GM18517 (cell line): ENCODE data around the gene ARHGEF12.

Source experiments
- ATAC-seq: cut with Tn5 transposase; IDR thresholded peaks from one replicate; pipeline ENCODE4 v1.9.1; 2021; ENCODE audit warnings: mild to moderate bottlenecking, moderate library complexity; ENCODE audit not compliant: unreplicated experiment

ARHGEF12 gene

DNA sequence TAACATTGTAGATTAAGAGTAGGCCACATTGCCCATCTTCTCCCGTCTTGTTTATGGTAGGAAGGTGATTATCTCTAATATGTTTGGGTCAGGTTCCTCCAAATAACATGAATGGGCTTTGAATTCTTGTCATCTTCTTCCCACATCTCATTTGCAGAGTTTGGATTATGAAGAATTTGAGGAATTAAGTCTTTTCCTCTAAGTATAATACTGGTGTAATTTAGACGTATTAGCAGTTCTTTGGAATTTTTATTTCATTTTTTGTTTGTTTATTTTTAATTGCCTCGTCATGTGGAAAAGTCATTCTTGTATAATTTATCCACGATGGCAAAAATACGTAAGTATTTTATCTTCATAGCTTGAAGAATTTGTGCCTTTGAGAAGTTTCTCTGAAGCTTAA lies 73.4 kb downstream of the ARHGEF12 start:
- ATAC-seq, result no peak

DNA sequence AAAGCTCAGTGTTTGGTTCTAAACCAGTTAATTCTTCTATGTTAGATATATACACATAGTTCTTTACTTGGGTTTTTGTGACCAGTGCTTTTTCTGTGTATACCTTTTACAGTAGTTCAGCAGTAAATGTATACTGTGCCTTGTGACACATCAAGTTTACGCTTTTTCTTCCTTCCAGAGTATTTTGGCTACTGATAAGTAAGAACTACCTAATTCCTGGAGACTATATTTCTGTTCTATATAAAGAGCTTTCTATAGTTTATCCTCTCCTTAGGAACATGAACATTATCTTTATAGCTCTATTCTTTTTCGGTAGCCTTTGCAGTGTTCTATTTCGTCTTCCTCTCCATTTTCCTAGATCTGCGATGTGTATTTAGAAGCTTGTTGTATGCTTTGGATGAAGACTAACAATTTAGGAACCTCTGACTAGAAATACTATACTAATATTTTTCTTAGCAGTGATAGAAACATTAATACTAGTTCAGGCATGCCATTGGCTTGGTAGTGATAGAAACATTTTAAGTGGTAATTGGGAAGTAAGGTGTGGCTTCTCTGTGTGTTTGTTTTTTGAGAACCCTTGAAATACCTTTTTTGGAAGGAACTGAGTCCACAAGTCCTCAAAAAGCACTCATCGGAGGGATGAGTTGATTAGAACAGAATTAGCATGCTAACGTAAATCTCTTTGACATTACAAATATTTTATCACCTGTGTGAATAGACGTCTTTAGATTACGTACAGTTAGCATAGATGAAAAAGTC lies 74.6 kb downstream of the ARHGEF12 start:
- ATAC-seq, result no peak

DNA sequence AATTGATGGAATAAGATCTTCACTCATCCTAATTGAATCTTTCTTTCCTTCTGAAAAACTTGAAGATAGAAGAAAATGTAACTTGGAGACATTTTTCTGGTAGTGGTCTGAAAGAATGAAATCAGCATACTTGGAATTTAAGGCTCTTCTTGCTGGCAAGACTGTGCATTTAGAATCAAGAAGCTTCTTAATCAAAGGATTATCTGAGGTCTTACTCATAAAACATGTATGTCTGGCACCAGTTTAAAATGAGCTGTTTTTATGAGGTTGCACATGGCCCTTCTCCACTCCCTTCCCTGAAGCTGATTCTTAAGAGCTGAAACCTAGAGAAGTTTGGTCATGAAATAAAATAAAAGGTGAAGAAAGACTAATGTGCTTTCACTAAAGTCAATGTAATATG lies 77.3 kb downstream of the ARHGEF12 start:
- no peak for ATAC-seq

DNA sequence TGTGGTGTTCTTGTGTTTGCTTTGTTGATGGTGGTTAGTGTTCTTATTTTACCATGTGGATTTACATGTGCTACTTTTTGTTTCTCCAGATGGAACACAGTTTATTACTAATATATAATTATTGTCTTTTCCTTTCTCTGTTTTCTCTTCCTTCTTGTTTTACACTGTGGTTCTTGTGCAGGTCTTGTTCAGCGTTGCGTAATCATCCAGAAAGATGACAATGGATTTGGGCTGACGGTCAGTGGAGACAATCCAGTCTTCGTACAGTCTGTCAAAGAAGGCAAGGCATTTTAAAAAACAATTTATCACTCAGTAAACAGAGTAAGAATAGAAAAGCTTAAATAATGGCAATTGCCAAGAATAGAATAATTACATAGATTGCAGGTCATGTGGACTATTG lies 84.4 kb downstream of the ARHGEF12 start:
- no peak for ATAC-seq

GRCh38 chr11:120424185-120424969 lies 88.2 kb downstream of the ARHGEF12 start:
- ATAC-seq, result no peak

DNA sequence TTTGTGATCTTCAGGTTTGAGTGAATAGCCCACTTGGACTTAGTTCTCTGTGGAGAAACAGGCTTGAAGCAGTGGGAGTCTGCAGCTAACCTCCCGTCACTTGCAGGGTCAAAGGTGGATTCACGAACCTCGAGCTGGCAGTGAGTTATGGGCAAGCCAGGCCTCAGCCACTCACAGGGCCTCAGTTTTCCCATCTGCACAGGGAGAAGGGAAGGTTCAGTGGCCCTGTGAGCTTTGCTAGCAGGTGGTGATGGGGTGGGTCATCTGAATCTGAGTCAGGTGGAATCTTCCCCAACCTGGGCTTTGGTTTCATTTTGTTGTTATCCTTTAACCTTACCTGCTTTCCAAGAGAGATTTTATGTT lies 88.7 kb downstream of the ARHGEF12 start:
- no peak for ATAC-seq

GRCh38 chr11:120425527-120425926 lies 89.3 kb downstream of the ARHGEF12 start:
- no peak for ATAC-seq

DNA sequence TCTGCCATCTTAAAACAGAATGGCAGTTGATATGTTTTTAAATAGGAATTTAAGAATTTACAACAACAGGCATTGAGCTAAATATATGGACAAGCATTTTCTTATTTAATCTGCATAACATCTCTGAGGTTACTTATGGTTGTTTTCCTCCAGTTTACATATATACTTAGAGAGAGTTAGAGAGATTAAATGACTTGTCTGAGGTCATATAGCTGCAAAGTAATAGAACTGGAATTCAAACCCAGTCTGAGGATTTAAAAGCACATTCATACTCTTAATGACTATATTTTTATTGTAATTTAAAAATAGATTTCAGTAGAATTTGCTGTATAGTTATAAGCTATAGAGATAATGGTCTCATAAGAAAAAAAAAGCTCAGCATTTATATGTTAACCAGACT lies 93.9 kb downstream of the ARHGEF12 start:
- ATAC-seq, result no peak

- no peak for ATAC-seq
Measured at GRCh38 chr11:120431633-120432032, 95.4 kb downstream of the ARHGEF12 start.

DNA sequence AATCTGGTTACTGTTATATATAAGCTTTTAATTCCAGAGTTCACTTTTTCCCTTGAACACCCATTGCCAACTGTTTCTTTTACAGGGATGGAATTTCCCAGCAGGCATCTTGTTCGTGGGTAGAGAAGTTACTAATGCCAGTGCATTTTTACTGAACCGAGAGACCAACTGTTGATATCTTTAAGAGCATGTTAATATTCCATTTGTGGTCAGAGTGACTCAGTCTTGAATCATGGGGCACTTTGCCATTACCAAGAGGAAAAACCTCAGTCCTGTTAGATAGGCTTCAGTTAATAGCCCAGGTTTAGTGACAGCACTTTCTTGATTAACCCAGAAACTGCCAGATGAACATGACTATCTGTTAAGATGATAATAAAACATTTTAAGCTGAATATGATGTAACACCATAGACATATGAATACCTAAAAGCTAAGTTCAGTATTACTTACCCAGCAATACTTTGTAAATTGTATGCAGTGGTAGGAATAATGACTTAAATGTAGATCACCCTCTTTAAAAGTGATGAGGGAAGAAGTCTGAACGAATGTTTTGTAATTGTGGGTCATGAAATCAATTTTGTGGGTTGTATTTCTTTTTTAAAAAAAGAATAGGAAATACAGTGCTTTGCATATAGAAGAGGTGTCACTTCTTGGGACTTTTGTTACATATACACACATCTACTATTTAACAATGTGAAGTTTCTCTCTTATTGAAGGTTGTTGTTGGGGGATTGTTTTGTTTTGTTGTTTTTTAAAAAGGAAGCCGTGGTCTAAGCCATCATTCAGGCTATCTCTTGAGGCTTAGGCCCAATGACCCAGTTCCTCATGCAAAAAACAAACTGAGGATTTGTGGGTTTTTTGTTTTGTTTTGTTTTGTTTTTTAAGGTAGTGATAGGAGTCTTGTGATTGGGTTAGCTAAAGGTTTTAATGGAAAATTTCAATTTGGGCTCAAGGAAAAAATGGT lies 96.1 kb downstream of the ARHGEF12 start:
- no peak for ATAC-seq

- no peak for ATAC-seq
Measured at GRCh38 chr11:120441592-120441991, 105.4 kb downstream of the ARHGEF12 start.

- no peak for ATAC-seq
Measured at GRCh38 chr11:120442031-120442430, 105.8 kb downstream of the ARHGEF12 start.

GRCh38 chr11:120446802-120447201 lies 110.6 kb downstream of the ARHGEF12 start:
- ATAC-seq, result no peak

- ATAC-seq, result no peak
Measured at GRCh38 chr11:120448240-120448639, 112.0 kb downstream of the ARHGEF12 start.

DNA sequence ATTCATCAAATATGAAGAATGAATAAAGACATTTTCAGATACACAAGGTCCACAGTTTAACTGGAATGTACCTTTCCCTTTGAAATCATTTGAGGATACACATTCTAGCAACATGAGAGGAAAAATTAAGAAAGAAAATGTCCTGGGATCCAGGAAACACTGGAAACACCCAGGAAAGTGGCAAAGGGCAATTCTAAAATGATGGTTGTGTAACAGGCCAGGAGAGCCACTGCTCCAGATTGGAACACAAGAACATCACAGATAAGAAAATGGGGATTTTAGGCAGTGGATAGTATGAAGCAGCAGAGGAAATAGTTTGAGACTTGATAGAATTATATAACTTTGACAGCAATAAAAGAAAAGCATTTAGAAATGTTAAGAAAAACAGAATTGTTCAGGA lies 119.3 kb downstream of the ARHGEF12 start:
- no peak for ATAC-seq

GRCh38 chr11:120457996-120458395 lies 121.8 kb downstream of the ARHGEF12 start:
- no peak for ATAC-seq

DNA sequence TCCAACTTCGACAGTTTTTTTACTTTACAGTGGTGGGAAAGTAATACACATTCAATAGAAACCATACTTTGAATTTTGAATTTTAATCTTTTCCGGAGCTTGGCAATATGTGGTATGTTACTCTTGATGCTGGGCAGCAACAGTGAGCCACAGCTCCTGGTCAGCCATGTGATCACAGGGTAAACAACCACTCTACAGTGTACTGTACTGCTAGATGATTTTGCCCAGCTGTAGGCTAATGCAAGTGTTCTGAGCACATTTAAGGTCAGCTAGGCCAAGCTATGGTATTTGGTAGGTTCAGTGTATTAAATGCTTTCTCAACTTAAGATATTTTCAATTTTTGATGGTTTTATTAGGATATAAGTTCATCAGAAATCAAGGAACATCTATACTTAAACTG lies 126.6 kb downstream of the ARHGEF12 start:
- no peak for ATAC-seq

GRCh38 chr11:120465921-120466534 lies 129.8 kb downstream of the ARHGEF12 start:
- ATAC-seq, result no peak

DNA sequence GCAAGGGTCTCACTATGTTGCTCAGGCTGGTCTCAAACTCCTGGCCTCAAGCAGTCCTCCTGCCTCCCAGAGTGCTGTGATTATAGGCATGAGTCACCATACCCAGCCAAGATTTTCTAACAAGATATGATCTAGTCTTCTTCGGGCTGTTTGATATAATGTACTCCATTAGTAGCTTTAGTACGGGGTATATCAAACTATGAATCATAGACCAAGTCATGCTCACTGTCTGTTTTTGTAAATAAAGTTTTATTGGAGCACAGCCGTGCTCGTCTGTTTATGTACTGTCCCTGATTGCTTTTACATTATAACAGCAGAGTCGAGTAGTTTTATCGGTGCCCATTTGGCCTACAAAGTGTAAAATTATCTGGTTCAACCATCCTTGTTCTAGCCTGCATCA lies 131.4 kb downstream of the ARHGEF12 start:
- no peak for ATAC-seq

- no peak for ATAC-seq
Measured at GRCh38 chr11:120471131-120471530, 134.9 kb downstream of the ARHGEF12 start.

GRCh38 chr11:120471994-120472393 lies 135.8 kb downstream of the ARHGEF12 start:
- ATAC-seq, result no peak
